A204.1 (cell line): Measurements from ENCODE around the gene RBM45.
"Not testable (repeated sequence)": the region's sequence is repeated elsewhere in the genome, so short reads cannot be mapped to it uniquely, and the experiment has no call there.

Source experiments
- FAIRE-seq: peaks from 2 replicates; lab custom pipeline; 2012; peaks lifted over from hg19 to GRCh38; lab: Jason Lieb, UNC

Gene RBM45, protein sequence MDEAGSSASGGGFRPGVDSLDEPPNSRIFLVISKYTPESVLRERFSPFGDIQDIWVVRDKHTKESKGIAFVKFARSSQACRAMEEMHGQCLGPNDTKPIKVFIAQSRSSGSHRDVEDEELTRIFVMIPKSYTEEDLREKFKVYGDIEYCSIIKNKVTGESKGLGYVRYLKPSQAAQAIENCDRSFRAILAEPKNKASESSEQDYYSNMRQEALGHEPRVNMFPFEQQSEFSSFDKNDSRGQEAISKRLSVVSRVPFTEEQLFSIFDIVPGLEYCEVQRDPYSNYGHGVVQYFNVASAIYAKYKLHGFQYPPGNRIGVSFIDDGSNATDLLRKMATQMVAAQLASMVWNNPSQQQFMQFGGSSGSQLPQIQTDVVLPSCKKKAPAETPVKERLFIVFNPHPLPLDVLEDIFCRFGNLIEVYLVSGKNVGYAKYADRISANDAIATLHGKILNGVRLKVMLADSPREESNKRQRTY

DNA sequence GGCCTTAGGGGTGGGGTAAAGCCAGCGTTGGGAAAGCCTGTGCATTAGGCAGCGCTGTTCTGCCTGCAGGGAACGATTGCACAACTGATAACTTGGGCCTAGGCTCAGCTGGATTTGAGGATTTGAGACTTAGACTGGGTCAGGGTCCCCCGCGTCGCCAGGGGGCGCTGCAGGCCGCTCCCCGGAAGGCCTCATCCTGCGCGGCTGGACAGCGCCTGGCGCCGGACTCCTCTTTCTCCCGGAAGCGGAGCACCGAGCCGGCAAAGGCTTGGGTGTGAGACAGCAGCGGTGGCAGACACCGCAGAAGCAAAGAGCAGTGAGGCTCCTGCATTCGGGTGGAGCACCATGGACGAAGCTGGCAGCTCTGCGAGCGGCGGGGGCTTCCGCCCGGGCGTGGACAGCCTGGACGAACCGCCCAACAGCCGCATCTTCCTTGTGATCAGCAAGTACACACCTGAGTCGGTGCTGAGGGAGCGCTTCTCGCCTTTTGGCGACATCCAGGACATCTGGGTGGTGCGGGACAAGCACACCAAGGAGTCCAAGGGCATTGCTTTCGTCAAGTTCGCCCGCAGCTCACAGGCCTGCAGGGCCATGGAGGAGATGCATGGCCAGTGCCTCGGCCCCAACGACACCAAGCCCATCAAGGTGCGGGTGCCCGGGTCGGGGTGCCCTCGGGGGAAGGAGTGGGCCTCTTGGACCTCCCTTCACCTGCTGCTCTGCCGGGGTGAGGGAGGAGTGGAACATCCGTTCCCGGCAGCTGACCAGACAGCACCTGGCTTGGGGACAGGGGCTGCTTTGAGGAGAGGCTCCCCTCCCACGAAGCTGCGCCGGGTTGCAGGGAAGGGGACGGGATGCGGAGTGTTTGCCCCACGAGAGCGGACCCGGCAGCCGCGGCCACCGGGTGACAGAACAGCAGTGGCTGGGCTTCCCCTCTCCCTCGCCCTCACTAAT, at the start of gene RBM45:
Gene RBM45 (plus strand): TSS at position 236 of the 951 bp plus-strand sequence. CDS start 110 bp downstream, at position 346.
- FAIRE-seq, result no peak

DNA sequence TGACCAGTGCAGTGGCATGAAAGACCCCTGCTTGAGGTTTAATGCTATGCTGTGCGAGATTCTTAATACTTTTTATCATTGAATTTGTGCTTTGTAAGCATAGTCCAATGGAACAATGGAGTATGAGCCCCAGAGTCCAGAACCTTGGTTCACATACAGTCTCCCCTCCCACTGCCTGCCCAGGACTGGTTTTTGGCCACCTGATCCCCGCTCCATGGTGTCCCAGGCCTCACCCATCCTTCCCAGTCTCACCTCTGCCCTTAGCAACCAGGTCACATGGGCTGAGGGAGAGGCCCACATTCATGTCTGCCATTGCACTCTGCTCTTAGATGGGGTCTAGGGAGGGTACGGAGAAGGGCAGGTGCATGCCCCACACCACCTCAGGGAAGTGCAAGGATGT, 45.9 kb upstream of the RBM45 start:
- no peak for FAIRE-seq

DNA sequence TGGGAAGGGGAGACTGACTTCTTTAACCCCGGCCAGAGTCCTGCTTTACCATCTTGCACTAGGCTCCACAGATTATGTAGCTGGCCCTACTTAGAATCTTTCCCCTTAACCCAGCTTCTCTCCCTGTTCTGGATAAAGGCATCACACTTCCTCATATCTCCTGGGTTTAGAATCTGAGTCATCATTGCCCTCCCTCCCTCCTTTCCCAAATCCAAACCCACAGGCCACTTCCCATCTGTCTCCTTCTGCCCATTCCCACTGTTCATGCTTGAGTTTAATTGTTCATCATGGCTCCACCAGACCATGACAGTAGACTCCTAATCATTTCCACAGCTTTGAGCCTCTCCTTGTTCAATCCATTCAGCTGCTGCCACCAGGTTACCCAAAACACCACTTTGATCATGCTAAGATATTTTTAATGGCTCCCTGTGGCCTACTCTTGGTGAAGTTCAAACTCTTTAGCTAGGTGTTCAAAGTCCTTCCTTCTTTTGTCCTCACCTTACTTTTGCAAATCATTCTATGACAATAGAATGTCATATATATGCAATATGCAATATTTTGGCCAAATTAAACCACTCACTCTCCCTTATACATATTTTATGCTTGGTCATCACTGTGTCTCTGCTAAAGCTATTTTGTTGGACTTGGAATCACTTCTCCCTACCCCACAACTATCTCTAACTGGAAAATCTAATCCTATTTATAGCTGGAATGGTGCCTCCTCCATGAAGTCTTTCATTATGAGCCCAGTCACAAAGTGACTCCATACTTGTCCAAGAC, 45.2 kb upstream of the RBM45 start:
- no peak for FAIRE-seq

DNA sequence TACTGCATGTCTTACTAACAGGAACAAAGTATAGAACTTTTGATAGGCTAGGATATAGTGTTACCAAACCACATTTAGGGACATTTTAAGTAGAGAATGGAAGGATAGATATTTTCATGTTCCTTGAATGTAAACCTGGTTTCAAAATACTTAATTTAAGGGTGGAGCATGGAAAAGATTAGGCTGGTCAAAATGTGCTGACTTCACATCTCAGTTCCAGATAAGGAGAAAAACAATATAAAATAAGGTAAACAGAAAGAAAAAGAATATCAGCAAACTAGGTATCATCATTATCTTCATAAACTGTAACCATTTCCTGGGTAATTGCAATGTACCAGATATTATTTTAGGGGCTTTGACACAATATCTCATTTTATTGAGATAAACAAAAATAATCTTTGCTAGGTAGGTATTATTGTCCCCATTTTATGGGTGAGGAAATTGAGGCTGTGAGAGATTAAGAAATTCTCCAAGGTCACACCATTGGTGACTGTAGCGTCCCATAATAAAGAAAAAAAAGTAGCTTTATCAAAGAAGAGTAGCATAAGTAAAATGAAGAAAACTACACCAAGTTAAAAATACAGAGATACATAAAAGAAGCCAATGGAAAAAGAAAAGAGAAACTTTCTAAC, 43.3 kb upstream of the RBM45 start:
- FAIRE-seq, result no peak

DNA sequence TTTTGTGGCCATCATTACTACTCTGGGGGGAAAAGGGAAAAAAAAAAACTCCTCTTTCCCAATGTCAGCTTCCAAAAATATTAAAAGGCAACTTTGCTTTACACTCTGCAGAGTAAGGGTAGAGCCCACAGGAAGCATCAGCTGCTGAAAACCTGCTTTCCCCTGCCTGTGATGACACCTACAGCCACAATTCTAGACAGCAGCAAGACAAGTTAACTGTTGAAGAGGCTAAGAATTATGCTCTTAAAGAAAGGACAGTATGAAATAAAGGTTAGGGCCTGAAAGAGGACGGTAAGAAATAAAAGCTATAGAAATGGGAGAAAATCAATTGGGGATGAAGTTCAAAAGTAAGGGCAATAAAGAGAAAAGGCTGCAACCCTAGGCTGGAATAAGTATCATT, 42.7 kb upstream of the RBM45 start:
- no peak for FAIRE-seq

DNA sequence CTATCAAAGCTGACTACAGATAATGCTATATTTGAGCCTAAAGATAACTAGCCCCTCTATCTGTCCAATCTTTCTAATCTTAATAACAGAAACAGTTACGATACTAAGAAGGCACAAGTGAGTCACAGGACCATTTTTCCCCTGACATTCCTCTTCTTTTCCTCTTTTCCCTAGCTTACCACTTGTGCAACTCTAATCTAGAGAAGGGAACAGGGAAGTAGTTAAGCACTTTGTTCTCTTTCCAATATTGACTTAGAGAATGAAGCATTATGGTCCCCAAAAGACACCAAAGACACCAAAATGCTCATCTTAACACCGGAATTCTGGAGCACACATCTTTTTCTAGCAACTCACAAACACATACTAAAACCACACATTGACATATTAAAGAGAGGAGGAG, 41.4 kb upstream of the RBM45 start:
- FAIRE-seq, result no peak

DNA sequence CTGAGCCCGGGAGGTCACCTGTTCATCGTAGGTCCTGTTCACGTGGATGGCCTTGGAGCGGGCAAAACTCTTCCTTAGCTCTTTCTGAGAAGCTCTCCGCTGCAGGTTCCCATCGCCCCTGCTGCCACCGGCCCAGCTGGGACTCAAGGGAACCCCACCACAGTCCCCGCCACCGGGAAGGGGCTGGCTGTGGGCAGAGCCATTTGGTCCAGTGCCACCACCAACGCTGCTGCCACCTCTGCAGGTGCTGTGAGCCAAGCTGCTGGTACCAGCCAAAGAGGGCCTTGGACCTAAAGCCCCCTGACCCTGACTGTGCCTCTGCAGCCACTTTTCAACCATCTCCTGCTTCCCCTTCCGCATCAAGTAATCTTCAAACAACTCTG, 40.2 kb upstream of the RBM45 start:
- FAIRE-seq, result no peak

DNA sequence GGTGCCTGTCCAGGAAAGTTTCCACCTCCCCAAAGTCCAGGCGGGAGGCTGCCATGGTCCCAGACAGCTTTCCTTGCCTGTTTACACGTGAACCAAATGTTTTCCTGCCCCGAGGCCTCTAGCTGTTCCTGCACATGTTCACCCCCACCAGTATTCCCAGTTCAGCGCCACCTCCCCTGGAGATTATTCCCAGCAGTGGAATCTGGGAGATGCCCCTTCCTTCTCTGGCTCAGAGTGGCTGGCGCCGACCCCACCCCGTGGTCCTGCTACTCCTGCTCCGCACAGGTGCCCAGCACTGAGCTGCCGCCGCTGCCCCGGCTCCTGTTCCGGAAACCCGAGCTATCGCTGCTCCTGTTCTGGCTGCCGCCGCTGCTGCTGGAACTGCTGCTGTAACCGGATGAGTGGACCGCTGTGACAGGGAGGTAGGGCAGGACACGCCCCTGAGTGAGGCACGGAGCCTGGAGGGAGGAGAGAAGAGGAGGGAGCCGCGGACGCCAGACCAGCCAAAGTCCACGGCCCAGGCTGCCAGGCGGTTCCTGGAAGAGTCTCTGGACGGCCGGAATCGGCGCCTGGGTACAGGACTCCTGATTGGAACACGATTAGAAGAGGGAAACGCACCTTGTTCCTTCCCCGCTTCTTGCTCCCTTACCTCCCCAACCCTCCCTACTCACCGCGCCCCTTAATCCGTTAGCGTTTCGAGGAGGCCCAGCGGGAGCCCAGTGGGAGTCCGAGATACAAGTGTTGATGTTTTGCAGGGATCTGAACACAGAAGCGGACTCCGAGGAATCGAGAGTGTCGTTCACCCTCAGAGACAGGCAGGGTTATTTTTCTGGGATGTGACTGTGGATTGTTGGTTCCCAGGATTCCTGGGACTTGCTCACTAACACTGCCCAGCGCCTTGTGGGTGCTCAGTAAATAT, 39.6 kb upstream of the RBM45 start, which contains the start of gene PDE11A:
Gene PDE11A (minus strand): TSS at position 395 of the 919 bp plus-strand sequence. CDS start 340 bp downstream, at position 55.
- no peak for FAIRE-seq

DNA sequence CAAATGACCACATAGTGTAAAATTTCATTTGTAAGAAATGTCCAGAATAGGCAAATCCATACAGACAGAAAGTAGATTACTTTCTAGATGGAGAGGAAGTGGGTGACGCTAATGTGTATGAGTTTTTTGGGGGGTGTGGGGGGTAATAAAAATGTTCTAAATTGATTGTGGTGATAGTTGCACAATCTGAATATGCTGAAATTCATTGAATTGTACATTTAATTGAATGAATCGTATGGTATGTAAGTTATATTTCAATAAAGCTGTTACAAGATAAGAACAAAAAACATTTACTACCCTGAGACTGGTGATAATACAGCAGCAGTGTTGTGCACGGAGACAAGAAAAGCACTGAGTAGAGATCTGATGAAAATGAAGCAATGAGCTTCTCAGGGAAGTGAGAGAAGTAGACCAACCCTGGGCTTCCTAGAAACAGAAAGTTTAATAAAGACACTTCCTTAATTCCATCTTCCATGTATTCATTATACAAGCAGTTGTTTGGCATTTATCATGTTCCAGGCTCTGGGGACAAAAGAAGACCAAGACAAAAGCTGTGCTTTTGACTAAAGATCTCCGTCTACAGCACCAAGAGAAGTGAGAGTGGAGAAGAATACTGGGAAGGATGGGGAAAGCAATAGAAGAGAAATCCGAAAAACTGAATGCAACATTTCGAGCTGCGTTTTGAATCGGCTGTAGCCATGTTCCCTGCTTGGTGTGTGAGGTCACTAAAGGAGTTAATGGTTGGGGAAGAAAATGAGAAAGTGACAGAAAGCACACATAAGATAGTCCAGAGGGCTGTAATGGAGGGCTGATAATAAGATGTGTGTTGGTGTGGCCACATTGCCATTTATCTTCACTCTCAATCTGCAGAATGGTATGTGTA, 37.9 kb upstream of the RBM45 start:
- FAIRE-seq, result no peak

DNA sequence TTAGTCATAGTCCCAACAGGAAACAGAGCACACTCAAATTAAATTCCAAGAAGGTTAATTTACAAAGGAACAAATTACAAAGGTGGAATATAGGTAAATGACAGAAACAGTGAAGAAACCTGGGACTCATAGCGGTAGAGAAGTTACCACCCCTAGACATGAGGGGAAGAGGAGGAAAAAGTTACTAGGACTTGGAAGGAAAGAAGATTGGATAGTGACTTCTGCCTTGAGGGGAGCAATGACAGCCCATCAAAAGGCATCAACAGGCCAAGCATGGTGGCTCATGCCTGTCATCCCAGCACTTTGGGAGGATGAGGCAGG, 37.3 kb upstream of the RBM45 start:
- no peak for FAIRE-seq

DNA sequence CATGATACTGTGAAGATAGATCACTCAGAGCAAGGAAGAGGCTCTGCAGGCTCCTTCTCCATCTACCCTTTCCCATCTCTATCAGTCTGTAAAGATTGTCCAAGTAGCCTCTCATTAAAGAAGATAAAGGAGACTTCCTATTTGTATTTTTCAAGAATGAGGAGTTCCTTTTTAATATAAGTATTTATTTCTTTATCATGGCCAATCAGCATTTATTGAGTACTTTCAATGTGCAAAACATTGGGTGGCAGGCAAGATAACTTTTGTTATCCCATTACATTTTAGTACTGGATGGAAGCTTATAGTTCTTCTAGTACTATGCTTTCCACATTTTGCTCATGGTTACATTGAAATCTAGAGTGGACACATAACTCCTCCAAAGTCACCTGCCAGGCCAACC, 36.1 kb upstream of the RBM45 start:
- FAIRE-seq, result no peak

DNA sequence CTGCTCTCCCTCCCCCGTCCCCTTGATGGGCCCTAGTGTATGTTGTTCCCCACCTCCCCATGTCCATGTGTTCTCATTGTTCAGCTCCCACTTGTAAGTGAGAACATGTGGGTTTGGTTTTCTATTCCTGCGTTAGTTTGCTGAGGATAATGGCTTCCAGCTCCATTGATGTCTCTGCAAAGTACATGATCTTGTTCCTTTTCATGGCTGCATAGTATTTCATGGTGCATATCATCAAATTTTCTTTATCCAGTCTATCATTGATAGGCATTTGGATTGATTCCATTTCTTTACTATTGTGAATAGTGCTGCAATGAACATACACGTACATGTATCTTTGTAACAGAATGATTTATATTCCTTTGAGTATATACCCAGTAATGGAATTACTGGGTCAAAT, 33.0 kb upstream of the RBM45 start:
- FAIRE-seq, result not testable (repeated sequence)

DNA sequence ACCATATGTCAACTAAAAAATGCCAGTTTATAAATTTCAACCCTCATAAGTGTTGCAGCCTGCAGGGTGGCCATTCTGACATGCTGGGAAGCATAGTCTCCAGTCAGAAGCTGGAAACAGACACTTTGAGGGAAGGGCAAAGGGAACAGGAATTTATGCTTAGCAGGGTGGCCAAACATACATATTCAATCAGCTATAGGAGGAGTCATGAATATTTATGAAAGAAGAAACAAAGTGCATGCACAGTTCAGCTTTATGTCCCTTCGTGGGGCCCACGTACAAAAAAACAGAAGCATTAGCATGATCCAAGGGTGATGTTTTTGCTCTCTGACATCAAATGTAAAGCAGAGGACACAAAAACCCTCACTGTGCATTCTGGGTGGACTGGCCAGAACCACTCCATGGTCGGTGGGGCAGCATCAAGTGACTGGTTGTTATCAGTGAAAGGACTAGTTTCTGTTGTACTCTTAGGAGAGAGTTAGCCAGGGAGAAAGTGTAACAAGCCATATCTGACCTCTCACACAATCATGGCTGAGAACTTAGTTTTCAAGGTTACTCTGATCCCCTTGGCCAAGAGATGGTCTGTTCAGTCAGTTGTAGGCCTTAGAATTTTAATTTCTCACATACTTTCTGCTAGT, 29.7 kb upstream of the RBM45 start:
- FAIRE-seq, result no peak

DNA sequence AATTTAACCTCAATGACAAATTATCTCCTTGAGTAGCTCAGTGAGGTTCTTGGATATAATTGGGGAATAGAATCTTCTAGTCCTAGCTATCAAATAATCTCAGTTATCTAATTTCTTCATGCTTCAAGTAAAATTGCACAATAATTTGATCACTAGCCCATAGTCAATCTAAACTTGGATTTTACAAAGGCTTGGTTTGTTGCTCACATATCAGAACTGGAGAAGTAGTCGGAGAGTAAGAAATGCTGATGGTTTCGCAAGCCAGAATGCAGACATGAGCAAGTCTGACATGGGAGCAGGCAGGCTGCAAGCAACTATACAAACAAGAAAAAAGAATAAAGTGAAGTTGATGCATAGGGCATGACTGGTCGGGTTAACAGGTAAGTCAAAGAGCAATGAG, 28.0 kb upstream of the RBM45 start:
- no peak for FAIRE-seq

DNA sequence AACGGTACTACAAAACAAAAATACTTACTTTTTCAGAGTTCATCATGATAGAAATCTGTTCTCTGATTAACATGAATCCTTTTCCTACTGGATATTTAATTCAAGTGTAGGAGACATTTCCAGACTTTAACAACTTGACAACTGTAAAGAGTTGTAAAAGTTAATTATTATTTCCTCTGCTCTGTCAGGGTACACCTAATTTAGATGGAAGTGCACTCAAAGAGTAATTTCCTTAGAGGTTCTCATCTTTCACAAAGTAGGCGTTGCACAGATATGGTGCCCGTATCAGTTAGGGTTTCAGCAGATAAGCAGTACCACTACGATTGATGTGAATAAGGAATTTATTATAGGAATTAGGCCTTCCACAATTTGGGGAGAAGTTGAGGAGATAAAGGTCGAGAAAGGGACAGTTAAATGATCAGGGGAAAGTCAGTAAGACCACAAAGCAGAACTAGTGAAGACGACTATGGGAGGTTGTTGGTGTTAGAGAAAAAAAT, 23.4 kb upstream of the RBM45 start:
- FAIRE-seq, result no peak

DNA sequence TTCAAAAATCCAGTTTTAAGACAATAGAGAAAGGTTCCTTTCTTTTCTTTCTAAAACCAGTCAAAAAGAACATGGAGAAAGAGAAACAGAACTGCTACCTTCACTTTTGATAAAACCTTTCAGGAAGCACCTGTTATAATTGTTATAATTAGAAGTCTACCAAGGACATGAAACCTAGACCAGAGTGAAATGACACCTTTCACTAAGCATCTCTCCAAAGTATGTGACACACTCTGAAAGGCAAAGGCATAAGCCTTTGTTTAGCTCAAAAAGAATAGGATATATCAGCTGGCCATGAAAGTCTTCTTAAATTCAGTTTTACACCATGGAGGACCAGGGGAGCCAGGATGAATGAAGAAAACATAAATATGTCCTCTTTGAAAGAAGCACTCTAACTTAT, 18.8 kb upstream of the RBM45 start:
- FAIRE-seq, result no peak

DNA sequence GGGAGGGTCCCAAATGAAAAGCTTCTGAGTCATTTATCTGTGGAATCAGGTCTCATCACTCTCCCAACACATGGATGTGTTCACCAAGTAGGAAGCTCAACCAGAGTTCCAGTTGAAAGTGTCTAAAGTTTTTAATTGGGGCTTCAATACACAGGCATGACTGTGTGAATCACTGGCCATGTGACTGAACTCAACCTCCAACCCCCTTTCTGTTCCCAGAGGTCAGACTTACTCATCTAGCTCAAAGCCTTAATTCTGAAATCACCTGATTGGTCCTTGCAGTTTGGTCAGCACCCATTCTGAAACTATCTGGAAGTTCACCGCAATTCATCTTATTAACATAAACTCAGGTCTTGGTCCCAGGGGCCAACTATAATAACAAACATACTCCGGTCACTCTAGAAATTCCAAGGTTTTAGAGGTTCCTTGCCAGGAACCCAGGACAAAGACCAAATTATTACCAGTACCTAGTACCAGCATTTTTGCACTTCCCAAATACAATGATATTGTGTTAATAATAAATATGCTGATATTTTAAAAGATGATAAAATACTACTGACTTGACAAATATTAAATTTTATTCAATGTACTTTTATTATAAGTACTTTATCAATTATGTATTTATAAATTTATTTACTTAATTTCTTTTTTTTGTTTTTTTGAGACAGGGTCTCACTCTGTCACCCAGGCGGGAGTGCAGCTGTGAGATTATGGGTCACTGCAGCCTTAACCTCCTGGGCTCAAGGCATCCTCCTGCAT, 10.7 kb upstream of the RBM45 start:
- no peak for FAIRE-seq

DNA sequence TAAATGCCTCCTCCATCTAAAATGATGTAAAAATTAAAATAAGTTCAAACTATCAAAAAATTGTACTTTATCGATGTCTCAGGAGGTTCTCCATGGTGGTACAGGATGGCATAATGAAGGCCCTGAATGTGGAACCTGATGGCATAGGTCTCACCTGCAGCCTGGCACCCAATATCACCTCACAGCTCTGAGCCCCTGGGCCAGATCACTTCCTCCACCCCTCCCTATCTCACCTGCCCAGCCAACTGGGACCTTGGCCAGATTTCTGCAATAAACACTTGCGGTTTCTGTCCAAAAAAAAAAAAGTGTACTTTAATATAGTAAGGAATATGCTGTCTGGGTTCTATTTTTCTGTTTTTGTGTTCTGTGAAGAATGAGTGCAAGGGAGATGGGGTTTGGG, 6.7 kb upstream of the RBM45 start:
- no peak for FAIRE-seq
